HG02759 (cell line): Measurements from ENCODE around the gene SCD5.

Experiments
- ATAC-seq: cut with Tn5 transposase; IDR thresholded peaks from one replicate; pipeline ENCODE4 v1.9.1; 2021; ENCODE audit warnings: mild to moderate bottlenecking, moderate library complexity; ENCODE audit not compliant: unreplicated experiment

The SCD5 gene

GRCh38 chr4:82601242-82602015, 197.2 kb downstream of the SCD5 start:
- no peak for ATAC-seq

GRCh38 chr4:82599336-82599735, 199.3 kb downstream of the SCD5 start:
- no peak for ATAC-seq

- no peak for ATAC-seq
Observed at GRCh38 chr4:82594456-82594855, 204.1 kb downstream of the SCD5 start.

- ATAC-seq = no peak
Observed at GRCh38 chr4:82593411-82593810, 205.2 kb downstream of the SCD5 start.

- no peak for ATAC-seq
Observed at GRCh38 chr4:82592639-82593038, 206.0 kb downstream of the SCD5 start.

GRCh38 chr4:82591592-82591991, 207.0 kb downstream of the SCD5 start:
- no peak for ATAC-seq

GRCh38 chr4:82589756-82590155, 208.8 kb downstream of the SCD5 start:
- ATAC-seq = no peak

- no peak for ATAC-seq
Observed at GRCh38 chr4:82588771-82589270, 209.8 kb downstream of the SCD5 start.

- no peak for ATAC-seq
Observed at GRCh38 chr4:82587826-82588540, 210.6 kb downstream of the SCD5 start.

- no peak for ATAC-seq
Observed at GRCh38 chr4:82585690-82586435, 212.7 kb downstream of the SCD5 start.

GRCh38 chr4:82584931-82585330, 213.7 kb downstream of the SCD5 start:
- no peak for ATAC-seq

GRCh38 chr4:82583897-82584587, 214.6 kb downstream of the SCD5 start:
- ATAC-seq = no peak

GRCh38 chr4:82579932-82580331, 218.7 kb downstream of the SCD5 start:
- ATAC-seq = no peak
